ENCODE measurements around the gene DCTN2.
A peak's percentile ranks its signal among the peaks of the same experiment; 100 is the strongest.
"Not testable (repeated sequence)": the region's sequence is repeated elsewhere in the genome, so short reads cannot be mapped to it uniquely, and the experiment has no call there.

The DCTN2 gene

DNA sequence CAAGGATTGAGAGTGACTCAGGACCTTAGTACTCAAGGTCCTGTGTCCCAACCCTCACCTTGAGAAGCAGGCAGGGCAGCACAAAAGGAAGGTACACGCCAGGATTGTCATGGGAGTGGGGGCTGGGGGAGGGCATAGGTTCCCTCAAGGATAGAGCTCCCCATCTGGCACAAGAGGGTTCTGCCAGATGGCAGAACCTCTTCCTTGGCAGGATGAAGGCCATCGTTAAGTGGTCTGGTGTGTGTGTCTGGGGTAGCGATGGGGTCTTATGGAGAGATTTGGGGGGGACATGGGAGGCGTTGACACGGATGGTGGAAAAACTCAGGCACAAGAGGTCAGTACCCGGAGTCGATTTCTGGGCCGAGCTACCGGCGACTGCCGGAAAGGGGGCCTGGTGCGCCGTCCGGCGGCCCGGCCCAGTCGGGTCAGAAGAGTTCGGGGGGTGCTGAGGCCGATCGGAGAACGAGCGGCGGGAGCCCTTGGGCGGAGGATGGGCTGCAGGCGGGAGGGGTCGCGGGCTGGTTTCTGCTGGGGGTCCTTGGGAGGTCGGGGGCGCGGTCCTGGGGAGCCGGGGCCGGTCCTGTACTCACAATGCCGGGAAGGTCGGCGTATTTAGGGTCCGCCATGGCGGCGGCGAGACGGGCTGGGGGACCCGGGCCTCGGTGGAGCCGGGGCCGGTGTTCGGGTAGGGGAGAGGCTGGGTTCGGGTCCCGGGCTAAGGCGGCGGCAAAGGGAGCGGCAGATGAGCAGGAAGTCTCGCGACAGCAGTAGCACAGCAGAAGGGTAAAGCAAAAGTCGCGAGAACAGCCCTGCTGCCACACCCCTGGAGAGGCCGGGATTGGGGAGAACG lies at the start of gene DCTN2:
Gene DCTN2, minus strand, starts transcription at position 755 of the 850 bp plus-strand sequence. Its CDS starts 129 bp downstream, at position 626.
- DNase-seq, result peak; percentile 100
- in situ Hi-C loops (cut with HindIII; ENCODE audit: low pct_ligation_motif_present, low pct_unique_long_range_greater_than_20kb, low sequenced_read_pairs), result no loop called here

DNA sequence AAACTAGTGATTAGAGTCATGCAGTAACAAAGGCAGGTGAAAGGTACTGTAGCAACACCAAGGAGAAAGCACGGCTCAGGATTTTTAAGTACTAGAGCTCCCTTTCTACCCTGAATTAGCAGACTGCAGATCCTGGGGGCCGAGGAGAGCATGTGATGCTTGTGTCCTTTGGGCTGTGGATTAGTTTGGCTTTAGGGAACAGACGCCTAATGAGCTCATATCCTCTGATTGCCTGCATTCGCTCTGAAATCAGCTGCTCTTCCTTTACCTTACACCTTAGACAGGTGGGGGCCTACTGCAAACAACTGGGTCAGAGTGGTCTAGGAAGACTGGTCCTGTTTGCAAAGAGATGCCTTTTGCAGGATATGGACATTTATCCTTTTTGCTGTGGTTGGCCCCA lies 46.2 kb upstream of the DCTN2 start:
- in situ Hi-C loops (cut with HindIII; ENCODE audit: low pct_ligation_motif_present, low pct_unique_long_range_greater_than_20kb, low sequenced_read_pairs), result no loop called here
- DNase-seq, result no peak

- no peak for DNase-seq
- in situ Hi-C loops (cut with HindIII; ENCODE audit: low pct_ligation_motif_present, low pct_unique_long_range_greater_than_20kb, low sequenced_read_pairs), result no loop called here
Measured at GRCh38 chr12:57592551-57593165, 45.7 kb upstream of the DCTN2 start.

GRCh38 chr12:57591782-57592325 lies 44.9 kb upstream of the DCTN2 start:
- no peak for DNase-seq
- in situ Hi-C loops (cut with HindIII; ENCODE audit: low pct_ligation_motif_present, low pct_unique_long_range_greater_than_20kb, low sequenced_read_pairs), result no loop called here

DNA sequence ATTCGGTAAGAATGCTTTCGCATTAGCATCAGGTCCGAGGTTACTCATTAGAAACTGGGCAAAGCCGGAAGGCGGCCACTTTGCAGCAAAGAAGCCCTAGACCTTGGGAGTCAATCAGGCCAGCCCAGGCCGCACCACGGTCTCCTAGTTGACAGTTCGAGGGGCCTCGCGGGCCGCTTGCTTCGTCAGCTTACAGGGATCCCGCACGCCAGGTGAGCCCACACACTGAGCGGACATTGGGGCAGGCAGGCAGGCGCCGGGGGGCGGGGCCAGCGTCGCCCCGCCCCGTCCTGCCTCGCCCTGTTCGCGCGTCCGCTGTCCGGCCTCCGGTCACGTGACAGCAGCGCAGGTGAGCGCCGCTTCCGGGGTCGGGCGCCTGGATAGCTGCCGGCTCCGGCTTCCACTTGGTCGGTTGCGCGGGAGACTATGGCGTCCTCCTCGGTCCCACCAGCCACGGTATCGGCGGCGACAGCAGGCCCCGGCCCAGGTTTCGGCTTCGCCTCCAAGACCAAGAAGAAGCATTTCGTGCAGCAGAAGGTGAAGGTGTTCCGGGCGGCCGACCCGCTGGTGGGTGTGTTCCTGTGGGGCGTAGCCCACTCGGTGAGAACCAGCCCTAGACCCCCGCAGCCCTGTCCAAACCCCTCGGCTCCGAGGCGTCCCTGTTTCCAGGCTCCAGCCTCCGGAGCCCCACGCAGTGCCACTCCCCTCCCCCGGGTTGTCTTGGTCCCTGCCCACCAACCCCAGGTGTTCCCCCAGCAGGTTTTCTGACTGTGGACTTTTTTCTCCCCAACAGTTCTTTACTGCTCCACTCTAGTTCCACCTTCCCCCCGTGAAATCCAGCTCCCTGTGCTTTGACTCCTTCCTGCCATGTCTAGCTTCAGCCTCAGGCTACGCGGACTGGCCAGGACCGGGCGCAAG lies 44.1 kb upstream of the DCTN2 start, which contains the start of gene PIP4K2C:
Gene PIP4K2C, plus strand, starts transcription at position 329 of the 918 bp plus-strand sequence. Its CDS starts 98 bp downstream, at position 427.
- DNase-seq, result peak; percentile 90
- in situ Hi-C loops (cut with HindIII; ENCODE audit: low pct_ligation_motif_present, low pct_unique_long_range_greater_than_20kb, low sequenced_read_pairs), result no loop called here

DNA sequence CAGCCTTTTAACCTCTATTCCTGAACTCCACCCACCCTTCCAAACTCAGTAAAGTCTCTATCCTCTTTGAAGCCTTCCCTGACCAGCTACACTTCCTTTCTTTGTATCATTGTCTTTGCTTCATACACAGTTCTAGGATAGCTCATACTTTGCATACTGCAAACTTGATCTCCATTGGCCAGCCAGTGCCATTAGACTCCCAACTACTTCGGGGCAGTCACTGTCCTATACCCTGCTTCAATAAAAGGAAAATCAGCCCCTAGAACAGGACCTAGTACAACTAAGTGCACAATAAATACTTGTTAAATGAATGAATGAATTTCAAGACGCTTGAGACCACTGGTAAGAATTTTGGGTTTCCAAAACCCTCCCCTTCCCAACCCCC lies 43.5 kb upstream of the DCTN2 start:
- no peak for DNase-seq
- in situ Hi-C loops (cut with HindIII; ENCODE audit: low pct_ligation_motif_present, low pct_unique_long_range_greater_than_20kb, low sequenced_read_pairs), result no loop called here

DNA sequence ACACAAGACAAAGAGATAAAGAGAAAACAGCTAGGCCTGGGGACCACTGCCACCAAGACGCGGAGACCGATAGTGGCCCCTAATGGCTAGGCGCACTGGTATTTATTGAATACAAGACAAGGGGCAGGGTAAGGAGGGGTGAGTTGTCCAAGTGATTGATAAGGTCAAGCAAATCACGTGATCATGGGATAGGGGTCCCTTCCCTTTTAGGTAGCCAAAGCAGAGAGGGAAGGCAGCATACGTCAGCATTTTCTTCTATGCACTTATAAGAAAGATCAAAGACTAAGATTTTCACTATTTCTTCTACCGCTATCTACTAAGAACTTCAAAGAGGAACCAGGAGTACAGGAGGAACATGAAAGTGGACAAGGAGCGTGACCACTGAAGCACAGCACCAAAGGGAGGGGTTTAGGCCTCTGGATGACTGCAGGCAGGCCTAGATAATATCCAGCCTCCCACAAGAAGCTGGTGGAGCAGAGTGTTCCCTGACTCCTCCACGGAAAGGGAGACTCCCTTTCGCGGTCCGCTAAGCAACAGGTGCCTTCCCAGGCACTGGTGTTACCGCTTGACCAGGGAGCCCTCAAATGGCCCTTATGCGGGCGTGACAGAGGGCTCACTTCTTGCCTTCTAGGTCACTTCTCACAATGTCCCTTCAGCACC lies 42.1 kb upstream of the DCTN2 start:
- DNase-seq; in situ Hi-C loops (cut with HindIII; ENCODE audit: low pct_ligation_motif_present, low pct_unique_long_range_greater_than_20kb, low sequenced_read_pairs): not testable (repeated sequence)

DNA sequence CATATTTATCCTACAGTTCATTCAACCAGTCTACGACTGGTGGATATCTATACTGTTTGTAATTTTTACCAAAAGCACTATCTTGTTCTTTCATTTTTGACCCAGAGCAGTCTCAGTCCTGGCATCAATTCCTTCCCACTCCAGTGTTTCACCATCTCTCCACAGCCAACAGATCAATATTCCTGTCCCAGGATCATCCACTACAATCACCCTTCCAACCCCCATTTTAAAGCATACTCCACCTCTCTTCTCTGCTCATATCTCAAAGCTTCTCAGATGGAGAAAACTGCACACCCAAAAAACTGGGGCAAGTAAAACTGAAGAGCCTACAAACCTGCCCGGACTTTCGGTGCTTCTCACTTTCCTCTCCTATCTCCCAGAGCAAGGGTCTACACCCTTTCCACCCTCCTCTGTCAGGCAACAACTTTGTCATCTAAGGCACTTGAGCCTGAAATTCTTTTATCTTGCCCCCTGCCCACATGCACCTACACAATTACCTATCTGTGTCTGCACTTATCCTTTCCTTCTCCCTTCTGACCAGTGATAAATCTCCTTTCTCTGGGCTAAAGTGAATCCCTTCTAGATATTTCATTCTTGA lies 39.9 kb upstream of the DCTN2 start:
- in situ Hi-C loops (cut with HindIII; ENCODE audit: low pct_ligation_motif_present, low pct_unique_long_range_greater_than_20kb, low sequenced_read_pairs), result no loop called here
- no peak for DNase-seq

- in situ Hi-C loops (cut with HindIII; ENCODE audit: low pct_ligation_motif_present, low pct_unique_long_range_greater_than_20kb, low sequenced_read_pairs), result no loop called here
- DNase-seq, result no peak
Measured at GRCh38 chr12:57586128-57586527, 39.1 kb upstream of the DCTN2 start.

- DNase-seq, result no peak
- in situ Hi-C loops (cut with HindIII; ENCODE audit: low pct_ligation_motif_present, low pct_unique_long_range_greater_than_20kb, low sequenced_read_pairs), result no loop called here
Measured at GRCh38 chr12:57585156-57585555, 38.2 kb upstream of the DCTN2 start.

DNA sequence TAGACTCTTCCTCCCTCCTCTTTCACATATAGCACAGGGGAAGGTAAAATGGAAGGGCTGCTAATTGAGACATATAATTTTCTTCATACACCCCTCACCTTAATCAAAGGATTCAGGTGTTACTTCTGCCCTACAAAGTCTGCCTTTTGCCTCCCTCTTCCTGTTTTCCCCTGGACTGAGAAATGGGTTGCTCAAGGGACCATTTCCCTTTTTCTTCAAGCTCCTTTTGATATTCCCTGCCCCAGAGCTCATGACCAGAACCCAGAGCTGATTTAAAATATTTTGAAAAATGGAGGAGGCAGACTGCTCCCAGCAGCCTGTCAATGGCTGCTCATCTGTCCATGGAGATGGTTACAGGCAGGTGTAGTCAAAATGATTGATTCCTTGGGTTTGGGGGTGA lies 37.7 kb upstream of the DCTN2 start:
- in situ Hi-C loops (cut with HindIII; ENCODE audit: low pct_ligation_motif_present, low pct_unique_long_range_greater_than_20kb, low sequenced_read_pairs), result no loop called here
- DNase-seq, result no peak

- no peak for DNase-seq
- in situ Hi-C loops (cut with HindIII; ENCODE audit: low pct_ligation_motif_present, low pct_unique_long_range_greater_than_20kb, low sequenced_read_pairs), result no loop called here
Measured at GRCh38 chr12:57584050-57584449, 37.1 kb upstream of the DCTN2 start.

DNA sequence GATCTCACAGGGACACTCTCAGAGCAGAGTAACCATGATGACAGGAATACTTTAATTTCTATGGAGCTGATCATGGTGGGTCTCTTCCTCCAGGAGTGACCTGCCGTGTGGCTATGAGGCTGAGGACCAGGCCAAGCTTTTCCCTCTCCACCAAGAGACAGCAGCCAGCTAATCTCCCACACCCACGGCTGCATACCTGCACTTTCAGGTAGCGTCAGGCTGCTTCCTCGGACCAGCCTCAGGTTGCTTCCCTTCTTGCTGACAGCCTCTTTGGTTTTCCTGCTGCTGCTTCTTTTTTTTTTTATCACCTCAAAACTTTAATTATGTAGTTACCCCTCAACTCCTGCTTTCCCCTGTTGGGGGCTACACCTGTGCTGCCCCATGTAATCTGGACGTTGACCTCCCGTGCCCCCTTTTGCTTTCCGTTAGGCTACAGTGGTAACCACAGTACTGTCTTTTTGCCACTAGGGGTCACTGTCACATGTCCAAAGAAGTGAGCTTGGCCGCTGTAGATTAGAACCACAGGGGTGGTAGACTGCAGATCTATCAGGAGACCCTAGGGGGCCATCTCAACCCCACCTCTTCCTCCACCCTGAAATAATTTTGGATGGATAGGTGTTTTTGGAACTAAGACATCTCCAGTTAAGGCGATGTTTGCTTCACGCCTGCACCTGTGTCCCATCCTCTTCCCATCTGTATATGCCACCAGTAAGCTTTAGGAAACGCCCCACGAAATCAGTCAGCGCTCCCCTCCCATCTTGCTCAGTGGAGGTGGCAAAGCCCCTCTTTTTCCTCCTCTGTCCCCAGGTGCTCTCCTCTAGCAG lies 36.2 kb upstream of the DCTN2 start:
- in situ Hi-C loops (cut with HindIII; ENCODE audit: low pct_ligation_motif_present, low pct_unique_long_range_greater_than_20kb, low sequenced_read_pairs), result no loop called here
- DNase-seq, result peak; percentile 93

DNA sequence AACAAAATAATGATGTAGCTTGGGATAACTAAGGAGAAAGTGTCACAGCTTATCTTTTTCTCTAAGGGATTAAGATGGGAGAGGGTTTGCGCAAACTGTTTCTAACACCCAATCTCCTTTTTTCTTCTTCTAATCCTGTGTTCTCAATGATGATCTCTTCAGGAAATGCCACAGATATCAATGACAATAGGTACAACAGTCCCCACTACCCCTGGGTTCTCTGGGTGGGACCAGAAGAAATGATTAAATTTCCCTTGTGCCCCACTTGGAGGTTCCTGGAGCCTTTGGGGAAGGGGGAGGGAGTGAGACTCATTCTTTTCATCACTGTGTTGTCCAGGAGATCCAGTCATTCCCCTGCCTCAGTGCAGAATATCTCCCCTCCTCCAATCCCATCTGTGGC lies 35.4 kb upstream of the DCTN2 start:
- in situ Hi-C loops (cut with HindIII; ENCODE audit: low pct_ligation_motif_present, low pct_unique_long_range_greater_than_20kb, low sequenced_read_pairs), result no loop called here
- no peak for DNase-seq

- in situ Hi-C loops (cut with HindIII; ENCODE audit: low pct_ligation_motif_present, low pct_unique_long_range_greater_than_20kb, low sequenced_read_pairs), result no loop called here
Measured at GRCh38 chr12:57581802-57582201, 34.8 kb upstream of the DCTN2 start.

GRCh38 chr12:57580466-57580795 lies 33.4 kb upstream of the DCTN2 start:
- DNase-seq, result no peak
- in situ Hi-C loops (cut with HindIII; ENCODE audit: low pct_ligation_motif_present, low pct_unique_long_range_greater_than_20kb, low sequenced_read_pairs), result no loop called here

More at GRCh38 chr12:57581802-57582201, 34.8 kb upstream of the DCTN2 start:
- no peak for DNase-seq

All from ACHN (cell line).